NCI-H146 (cell line): ENCODE data around the gene MAP2K5.

Source experiments
- DNase-seq: peaks from one replicate; lab custom pipeline; 2025; lab: John Stamatoyannopoulos, UW

Gene MAP2K5

DNA sequence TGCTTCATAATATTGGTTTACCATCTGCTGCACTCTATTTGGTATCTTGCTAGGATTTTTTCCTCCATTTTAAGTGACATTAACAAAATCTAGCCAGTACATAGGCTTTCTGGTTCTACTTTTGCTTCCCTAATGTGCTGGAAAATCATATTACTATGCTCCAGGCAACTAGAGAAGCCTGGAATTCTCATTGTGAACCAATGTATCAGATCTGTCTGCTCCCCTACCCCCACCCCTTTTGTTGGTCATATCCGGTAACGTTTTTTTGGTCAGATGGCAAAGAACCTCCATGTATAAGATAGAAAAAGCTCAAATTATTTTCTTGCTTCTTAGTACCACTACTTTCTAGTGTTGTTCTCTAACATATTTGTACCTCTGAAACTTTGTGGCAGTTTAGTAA, 17.1 kb downstream of the MAP2K5 start:
- no peak for DNase-seq

DNA sequence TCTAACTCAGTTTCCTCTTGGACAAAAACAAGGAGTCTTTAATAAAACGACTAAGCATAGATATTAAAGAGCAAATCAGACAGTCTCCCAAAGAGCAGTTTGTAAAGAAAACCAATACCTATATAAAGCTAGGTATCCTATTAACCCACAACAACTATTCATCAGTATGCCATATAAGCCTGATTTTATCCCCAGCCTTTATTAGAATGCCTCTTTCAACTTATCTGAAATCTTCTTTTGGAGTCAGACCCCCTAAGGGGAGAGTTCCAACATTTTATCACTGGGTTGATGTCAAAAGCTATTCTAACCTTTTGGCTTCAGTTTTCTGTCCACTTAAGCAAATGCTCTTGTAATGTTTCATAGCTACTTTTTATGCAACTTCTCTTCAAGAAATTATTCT, 17.8 kb downstream of the MAP2K5 start:
- DNase-seq: no peak

DNA sequence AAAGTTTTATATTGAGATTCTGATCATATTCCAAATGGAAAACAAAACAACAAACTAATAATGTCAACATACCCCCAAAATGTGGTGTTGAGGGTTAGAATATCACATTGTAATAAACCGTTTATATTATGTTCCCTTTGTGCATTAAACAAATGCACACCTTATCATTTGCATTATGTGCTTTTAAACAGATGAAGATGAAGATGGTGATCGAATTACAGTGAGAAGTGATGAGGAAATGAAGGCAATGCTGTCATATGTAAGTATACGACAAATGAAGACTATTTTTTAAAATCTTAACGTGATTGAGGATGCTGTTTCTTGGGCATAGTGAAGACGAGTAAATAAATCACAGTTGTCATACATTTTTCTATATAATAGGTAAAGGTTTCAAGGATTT, 20.6 kb downstream of the MAP2K5 start:
- DNase-seq: no peak

DNA sequence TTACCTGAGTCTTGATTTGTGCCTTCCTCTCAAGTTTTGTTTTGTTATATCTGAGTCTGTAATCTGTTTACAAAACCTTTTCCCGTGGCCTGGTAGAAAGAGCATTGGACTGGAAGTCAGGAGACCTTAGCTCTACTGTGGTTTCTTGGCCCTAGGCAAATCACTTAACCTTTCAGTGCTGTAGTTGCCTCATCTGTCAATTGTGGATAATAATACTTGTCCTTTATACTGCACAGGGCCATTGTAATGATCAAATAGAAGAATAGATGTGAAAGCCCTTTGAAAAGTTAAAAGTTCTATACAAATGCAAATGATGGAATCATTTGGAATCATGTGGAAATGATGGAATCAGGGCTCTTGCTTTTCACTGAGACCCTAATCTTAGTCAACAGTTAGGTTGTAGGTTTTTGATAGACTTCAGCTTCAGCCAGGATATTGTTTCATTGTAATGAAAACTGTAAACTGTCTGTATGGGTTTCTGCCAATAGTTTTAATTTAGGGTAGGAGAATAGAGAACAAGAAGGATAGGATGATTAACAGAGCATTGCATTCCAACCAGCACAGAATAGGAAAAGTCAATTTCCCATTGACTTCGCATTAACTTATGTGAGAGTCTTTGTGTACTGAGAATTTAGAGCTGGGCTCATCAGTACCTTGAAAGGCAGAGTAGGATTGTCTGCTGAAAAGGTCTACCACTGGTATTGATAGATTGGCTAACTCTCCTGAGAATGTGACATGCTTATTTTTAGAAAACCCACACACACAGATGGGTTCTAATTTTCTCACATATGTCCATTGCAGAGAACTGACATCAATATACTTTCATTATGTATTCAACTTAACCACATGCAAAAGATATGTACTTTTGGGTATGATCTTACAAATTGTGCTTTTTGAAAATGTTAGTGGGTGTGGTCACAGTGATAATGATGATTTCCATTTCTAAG, 21.8 kb downstream of the MAP2K5 start:
- no peak for DNase-seq

DNA sequence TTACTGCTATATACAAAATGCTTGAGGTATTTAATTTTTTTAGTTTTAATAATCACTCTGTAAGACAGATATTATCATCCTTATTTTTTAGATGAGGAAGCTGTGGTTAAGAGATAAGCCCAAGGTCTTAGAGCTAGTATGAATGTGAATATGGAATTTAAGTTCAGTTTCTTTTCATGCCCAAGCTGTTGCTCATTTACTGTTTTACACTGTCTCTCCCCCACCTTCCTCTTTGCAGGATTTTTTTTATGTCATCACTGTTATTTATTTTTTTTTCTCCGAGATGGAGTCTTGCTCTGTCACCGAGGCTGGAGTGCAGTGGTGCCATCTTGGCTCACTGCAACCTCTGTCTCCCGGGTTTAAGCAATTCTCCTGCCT, 22.5 kb downstream of the MAP2K5 start:
- no peak for DNase-seq

DNA sequence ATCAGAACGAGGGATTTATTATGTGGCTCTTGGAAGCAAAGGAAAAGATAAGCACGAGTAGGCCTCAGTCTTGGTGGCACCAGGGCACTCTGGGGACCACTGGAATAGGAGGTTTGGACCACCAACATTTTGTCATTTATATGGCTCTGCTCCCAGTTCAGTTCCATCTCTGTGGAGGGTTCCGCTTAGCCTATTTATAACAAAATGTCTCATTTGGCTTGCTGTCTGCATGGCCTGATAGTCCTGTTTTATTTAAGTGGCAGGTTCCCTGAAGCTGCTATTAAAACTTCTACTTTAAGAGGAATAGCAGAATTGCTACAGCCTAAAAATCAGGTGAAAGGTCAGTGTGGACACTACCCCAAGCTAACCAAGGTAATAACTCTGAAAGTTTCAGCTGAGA, 27.2 kb downstream of the MAP2K5 start:
- DNase-seq: no peak

DNA sequence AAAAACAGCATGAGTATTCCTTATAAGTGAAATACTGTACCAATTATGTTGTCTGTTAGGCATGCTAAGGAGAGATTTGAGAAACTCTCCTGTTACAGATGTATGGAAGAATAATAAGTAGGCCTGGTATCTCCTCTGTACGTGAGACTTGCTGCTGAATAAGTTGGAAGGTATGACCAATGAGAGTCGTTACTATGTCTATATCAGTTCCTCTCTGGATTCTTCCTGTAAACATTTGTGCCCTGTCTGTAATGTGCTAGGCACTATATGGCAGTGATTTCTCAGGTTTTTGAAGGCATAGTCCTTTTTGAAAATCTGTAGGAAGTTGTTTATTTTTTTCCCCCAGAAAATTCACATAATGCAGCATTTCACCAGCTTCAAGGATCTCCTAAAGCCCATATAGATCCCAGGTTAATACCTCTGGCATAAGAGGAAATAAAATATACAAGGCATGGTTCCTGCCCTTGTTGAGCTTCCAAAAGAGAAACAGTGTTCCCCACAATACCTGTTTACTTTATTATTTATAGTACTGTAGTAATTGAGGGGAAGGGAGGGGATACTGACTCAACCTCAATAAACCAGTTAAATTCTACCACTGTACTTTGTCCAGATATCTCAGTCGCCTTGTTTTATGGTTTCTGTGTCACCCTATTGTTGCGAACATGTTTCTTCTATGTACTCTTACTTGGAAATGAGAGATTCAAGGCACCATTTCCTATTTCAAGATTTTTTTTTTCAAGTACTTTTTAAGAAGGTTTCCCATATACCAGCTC, 28.6 kb downstream of the MAP2K5 start:
- DNase-seq: no peak

DNA sequence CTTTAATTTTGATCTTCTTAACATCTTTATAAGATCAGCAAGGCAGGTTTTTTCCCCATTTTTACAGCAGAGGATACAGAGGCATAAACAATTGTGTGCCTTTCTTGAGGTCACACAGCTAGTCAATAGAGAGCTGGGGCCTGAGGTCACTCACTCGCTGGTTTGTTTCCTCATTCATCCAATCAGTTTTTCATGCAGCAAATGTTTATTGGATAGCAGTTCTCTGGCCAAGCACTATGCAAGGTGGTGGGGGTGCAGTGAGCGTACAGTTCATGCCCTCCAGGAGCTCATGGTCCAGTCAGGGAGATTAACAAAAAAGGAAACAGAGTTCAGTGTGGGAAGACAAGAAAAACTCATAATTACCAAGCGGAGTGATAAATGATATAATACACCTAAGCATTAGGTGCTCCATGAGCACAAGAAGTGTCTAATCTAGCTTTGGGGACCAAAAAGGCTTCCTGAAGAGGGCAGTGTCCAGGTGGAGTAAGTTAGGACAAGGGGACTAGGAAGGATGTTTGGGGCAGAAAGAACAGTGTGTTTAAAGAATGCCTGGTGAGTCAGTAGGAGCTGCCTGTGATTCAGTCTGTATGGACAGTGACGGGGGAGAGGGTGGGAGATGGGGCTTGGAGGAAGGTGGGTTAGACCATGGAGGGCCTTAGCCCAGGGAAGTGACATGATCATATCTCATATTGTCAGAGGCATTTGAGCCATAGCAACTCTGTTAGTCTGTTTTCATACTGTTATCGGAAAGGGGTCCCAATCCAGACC, 29.3 kb downstream of the MAP2K5 start:
- no peak for DNase-seq

DNA sequence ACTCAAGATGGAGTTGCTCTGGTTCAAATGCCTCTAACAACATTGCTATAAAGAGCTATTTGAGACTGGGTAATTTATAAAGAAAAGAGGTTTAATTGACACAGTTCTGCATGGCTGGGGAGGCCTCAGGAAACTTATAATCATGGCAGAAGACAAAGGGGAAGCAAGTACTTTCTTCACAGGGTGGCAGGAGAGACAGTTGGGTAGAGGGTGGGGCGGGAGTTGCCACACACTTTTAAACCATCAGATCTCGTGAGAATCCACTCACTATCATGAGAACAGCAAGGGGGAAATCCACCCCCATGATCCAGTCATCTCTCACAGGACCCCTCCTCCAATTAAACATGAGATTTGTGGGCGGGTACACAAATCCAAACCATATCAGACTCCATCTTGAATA, 30.7 kb downstream of the MAP2K5 start:
- DNase-seq: no peak

DNA sequence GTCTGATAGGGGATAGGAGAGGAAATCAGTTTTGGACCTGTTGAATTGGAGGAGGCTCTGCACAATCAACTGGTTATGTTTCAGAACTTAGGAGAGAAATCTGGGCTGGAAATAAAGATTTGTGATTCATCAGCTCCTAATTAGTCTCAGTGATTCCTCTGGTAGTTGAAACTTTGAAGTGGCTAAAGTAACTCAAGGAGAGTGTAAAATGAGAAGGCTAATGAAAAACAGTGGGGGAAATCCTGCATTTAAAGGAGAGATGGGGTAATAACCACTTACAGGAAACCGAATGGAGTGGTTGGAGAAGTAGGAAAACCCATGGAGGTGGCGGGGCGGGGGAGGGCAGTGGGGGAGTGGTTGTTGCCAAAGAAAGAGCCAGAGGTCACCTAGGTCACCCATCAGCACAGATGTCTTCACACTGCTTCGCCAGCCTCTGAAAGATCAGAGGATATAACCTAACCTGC, 32.6 kb downstream of the MAP2K5 start:
- DNase-seq: no peak

DNA sequence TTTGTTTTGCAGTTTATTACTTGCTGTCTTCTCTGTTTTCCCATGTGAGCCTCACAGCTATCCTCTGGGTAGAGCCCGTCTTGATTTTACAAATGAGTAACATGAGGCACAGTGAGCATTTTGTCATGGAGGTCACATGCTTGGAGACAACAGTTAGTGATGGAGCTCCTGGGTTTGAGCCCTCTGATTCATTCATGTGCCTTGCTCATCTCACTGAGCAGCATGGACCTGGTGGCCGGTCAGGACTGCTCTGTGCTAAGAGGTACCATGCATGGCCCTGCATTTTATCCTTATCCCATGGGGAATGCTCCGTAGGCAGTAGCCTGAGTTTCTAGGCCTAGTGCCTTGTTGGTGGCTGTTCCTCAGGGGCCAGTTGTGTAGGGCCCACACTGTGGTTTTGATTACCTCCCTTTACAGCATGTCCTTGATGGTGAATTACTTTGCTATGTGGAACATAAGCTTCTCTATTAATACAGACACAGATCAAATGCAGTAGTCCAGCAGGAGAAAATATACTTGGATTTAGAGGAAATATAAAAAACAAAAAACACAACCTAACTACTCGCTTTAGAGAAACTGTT, 35.6 kb downstream of the MAP2K5 start:
- no peak for DNase-seq

DNA sequence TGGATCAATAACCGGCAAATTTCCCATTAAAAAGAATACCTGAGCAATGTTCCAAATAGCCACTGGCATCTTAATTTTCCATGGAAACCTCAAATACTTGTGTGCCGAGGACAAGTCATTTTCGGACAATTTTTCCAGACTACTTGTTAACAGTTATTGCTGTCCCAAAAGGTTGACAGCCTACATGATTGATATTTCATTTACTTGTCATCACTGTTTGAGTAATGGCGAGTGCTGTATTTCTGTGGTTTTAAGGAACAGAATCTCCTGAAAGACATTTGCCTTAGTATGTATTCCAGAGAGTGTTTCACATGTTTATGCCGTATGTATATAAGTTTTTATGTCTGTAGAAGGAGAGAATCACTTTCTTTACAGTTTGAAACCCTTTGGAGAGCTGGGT, 36.7 kb downstream of the MAP2K5 start:
- no peak for DNase-seq

DNA sequence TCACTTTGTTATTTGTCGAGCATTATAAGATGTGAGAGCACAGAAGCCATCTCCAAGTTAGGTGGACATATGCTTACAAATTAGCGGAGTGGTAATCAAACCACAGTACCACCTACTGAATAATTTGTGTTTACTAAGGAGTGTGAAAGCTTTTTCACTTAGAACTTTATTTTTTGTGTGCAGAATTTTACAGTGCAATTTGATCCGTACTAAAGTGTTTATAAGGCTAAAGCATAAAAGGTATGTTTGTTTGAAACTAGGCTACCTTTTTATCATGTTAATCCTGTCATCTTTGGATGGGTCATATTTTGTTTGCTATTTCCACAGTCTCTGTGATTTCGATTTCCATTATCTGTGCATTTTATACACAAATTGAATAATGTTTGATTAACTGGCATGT, 37.5 kb downstream of the MAP2K5 start:
- no peak for DNase-seq

DNA sequence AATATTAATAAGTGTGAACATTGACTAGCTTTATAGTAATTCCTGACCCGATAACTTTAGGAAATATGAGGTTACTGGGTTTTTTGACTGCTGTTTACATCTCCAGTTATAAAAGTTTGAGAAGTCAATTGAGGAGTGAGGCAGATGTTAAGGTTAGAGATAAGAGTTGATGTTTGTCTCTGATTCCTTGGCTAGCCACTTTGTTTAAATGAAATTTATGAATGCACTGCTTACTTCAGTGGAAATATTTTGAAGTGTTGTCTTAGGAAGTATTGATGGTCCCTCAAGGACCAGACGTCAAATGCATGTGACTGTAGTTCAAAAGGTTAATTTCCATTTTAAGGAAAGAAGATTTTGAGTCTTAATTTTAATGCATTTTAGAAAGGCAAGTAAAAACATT, 41.7 kb downstream of the MAP2K5 start:
- no peak for DNase-seq

DNA sequence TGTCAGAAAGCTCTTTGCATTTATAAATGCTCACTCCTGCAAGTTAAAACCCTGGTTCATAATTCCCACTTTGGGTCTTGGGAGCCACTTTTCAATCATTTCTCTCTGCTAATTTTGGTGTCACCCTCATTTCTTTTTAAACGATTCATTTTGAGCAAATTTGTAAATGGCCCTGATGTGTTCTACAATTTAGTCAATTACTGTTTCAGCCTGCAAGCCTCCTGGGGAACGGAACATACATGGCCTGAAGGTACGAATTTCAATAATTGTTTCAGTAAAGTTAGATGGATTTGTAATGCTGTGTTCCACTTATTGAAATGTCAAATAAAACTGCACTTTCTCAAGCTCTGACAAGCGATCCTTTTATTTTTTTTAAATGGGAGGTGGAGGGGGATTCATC, 43.2 kb downstream of the MAP2K5 start:
- peak; percentile 13 for DNase-seq

DNA sequence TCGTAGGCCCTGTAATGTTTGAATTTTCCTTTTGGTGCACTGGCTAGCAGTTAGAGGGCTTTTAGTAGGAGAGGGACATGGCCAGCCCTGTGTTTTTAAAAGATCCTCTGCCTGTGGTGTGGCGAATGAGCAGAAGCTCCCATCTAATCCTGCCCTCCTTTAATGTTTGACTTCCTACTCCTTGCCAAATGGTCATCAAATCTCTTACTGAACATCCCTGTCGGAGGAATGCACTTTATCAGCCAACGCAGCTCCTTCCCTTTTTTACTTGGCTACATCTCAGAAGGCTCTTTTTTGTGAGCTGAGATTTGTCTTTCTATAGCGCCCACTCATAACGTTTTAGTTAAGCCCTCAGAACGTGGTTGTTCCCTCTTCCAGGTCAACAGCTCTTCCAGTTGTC, 44.8 kb downstream of the MAP2K5 start:
- no peak for DNase-seq

DNA sequence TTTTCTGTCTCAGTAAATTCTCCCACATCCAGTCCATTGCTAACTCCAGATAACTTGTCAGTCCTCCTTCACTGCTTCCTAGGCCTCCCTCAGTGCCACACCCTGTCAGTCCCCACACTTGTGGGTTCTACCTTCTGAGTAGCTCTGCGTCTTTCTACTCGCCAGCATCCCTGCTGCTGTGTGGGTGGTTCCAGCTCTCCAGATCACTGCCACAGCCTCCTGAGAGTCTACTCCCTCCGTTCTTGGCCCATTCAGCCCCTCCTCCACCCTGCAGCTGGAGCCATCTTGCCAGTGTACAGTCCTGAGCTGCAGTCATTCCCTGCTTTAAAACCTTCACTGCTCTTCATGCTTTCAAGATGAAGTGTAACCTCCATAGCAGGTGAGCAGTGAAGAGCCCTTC, 45.3 kb downstream of the MAP2K5 start:
- no peak for DNase-seq

DNA sequence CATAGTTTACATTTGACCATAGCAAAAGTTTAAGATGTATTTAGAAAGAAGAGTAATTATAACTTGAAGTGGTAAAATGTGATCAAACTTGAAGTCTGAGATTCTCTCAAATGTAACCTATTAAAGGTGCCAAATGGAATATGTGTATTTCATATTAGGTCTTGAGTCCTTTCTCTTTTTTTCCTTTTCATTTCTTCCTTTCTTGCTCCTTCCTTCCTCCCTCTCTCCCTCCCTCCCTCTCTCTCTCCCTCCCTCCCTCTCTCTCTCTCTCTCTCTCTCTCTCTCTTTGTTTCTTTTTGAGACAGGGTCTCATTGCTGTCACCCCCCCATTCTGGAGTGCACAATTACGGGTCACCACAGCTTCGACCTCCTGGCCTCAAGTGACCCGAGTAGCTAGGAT, 47.7 kb downstream of the MAP2K5 start:
- no peak for DNase-seq

DNA sequence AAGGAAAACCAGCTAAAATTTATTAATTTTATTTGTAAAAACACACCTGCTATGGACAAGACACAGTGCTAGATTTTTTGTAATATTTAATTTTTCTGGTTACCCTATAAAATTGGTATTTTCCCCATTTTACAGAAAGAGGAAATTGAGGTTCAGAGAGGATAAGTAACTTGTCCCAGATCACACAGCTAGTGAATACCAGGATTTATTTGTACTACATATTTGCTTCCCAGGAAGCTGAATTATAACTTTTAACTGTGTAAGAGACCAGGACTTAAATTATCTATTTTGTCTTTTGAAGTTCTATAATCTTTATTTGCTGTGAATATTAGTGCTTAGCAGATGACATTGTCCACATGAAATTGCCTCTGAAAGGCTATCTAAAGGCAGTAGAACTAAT, 49.7 kb downstream of the MAP2K5 start:
- DNase-seq: no peak

DNA sequence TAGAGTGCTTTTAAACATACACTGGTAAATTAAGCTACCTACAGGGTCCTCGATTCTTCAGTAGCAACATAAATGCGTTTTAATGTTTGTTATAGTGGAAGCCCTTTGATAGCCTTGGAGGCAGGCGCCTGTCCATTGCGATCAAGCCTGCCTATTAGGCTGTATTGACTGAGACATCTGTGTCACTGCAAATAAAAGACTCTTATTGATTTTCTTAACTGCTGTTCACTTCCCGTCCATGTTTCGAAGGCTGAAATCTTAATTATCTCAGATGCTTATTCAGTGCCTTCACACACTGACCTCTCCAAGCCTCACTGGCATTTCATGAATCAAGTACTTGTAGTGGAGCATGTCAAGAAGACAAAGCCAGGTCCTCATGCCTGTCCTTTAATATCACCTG, 51.1 kb downstream of the MAP2K5 start:
- peak; percentile 73 for DNase-seq

DNA sequence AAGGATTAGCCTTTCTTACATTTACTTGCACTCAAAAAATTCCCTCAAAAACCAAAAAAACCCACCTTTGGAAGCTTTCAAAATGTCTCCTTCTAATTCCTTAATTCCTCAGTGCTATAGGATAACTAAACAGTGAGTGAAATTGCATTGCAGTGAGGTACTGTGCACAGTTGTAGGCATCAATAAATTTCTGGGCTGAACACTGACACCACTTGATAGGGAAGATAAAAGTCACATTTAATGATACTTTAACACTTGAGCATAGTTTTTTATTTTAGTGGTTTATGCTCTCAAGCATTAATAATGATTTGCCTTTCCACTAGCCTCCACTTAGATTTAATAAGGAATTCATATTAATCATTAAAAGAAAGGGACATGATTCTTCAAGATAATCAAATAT, 52.3 kb downstream of the MAP2K5 start:
- no peak for DNase-seq

DNA sequence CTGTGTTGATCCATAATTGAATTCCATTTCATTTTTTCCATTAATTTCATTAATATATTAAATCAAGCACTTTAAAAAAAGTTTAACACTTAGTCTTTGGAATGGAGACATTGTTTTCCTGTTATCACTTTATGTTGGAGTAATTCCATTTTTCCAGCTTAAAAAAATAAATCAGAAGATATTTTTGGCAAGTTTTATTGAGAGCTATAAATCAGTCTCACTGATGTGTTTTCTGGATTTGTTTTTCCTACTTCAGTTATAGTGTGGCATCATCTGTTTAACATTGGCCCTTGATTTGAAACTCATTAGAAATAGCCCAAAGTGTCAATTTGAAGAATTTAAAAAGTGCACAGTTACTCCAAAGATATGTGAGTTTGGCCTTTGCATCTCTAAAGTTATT, 53.1 kb downstream of the MAP2K5 start:
- DNase-seq: no peak
